Skeletal muscle satellite cell (primary cell): ENCODE measurements around the gene CA5A.
"Not testable (repeated sequence)": the region's sequence is repeated elsewhere in the genome, so short reads cannot be mapped to it uniquely, and the experiment has no call there.

Source experiments
- H3K27me3 ChIP-seq: 2 replicates; pipeline ENCODE4 v1.7.0; 2013; ENCODE audit warnings: low read length; ENCODE audit not compliant: control insufficient read depth, insufficient read depth
- H3K36me3 ChIP-seq: 2 replicates; pipeline ENCODE4 v1.7.0; 2013; ENCODE audit warnings: mild to moderate bottlenecking, control low read depth, low read length; ENCODE audit not compliant: insufficient read depth
- H3K4me1 ChIP-seq: 2 replicates; pipeline ENCODE4 v1.7.0; 2013; ENCODE audit warnings: low read length; ENCODE audit not compliant: control insufficient read depth, insufficient read depth
- H3K4me2 ChIP-seq: 2 replicates; pipeline ENCODE4 v1.7.0; 2013; ENCODE audit warnings: mild to moderate bottlenecking, low read length
- H3K4me3 ChIP-seq: 2 replicates; pipeline ENCODE4 v1.7.0; 2013; ENCODE audit warnings: low read length
- H3K9ac ChIP-seq: 2 replicates; pipeline ENCODE4 v1.7.0; 2013; ENCODE audit warnings: mild to moderate bottlenecking, low read depth, low read length, moderate library complexity
- H3K9me3 ChIP-seq: replicated peaks from 2 replicates; pipeline ENCODE4 v1.7.0; 2013; ENCODE audit warnings: mild to moderate bottlenecking, control low read depth, low read length

CA5A gene

DNA sequence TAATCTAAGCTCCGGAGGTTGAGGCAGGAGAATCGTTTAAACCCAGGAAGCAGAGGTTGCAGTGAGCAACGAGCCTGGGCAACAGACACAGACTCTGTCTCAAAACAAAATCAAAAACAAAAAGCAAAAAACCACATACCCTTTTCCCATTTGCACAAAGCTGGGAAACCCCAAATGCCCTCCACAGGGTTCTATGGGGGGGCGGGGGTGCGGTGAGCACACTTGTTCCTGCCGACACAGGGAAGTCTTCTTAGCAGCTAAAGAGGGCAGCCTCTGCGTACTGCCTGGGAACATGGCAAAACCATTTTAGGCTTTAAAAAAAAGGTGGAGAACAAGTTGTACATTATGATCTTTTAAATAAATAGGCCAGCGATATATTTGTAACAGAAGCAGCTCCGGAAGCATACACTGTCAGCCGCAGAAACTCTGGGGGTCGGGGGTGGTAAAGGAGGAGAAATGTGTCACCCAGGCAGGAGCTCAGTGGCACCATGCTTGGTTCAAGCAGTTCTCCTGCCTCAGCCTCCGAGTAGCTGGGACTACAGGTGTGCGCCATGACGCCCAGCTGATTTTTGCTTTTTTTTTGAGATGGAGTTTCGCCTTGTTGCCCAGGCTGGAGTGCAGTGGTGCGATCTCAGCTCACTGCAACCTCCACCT, 70.3 kb downstream of the CA5A start:
- H3K4me3 ChIP-seq, H3K36me3 ChIP-seq, H3K9ac ChIP-seq, H3K9me3 ChIP-seq, H3K27me3 ChIP-seq, H3K4me2 ChIP-seq: not testable (repeated sequence)
- peaks cover 62% of the 10 kb centered on the region for H3K4me1 ChIP-seq

DNA sequence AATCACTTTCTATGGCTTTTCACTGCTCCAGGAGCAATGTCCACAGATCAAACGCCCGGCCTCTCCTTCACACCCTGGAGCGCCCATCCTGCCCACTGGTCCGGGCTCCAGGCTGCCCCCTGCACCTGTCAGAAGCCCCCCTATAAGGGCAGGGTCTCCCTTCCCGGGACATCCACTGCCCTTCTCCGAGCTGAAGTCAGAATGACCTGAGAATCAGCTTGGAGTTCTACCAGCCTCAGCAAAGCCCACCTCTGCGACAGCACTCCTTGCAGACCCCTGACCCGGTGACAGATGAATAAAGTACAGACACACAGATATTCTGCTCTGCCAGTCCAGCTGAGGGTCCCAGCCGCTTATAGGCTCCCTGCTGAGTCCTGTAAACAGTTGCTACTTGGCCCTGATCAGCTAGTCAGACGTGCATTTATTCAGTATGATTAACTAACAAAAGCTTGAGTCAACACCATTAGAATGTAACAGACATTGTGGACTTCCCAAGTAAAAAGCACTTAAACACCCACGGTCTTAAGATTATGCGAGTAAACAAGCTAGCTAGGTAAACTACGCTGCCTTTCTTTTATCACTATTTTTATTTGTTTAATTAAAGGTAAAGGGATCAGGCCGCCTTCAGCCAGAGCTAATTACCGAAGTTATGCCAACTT, 71.9 kb downstream of the CA5A start:
- Histone ChIP-seq H3K9ac (peak overlapping the region; percentile 37), H3K4me3 (no peak overlapping the region)

DNA sequence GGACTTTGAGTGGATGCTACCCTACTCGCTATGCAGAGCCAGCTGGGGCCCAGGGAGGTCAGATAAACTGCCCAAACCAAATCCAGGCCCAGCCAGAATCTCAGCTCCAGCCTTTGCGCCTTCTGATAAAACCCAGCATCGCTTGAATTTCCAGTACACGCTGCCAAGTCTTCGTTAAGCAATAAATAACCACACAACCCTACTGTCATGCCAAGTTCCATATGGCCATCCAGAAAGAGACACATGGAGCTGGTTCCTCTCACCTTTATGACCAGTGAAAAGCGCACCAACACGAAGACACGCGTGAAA, 73.0 kb downstream of the CA5A start:
- H3K27me3 ChIP-seq, H3K9me3 ChIP-seq, H3K9ac ChIP-seq, H3K36me3 ChIP-seq, H3K4me2 ChIP-seq, H3K4me3 ChIP-seq: not testable (repeated sequence)
- H3K4me1 ChIP-seq, result peaks cover 69% of the 10 kb centered on the region

More for the DNA sequence above, 71.9 kb downstream of the CA5A start:
- Histone ChIP-seq H3K4me1 (peaks cover 60% of the 10 kb centered on the region), H3K4me2 (peak overlapping the region; percentile 42), H3K36me3 (peaks cover 4% of the 10 kb centered on the region), H3K27me3 (no peaks in the 10 kb centered on the region), H3K9me3 (no peaks in the 10 kb centered on the region)

DNA sequence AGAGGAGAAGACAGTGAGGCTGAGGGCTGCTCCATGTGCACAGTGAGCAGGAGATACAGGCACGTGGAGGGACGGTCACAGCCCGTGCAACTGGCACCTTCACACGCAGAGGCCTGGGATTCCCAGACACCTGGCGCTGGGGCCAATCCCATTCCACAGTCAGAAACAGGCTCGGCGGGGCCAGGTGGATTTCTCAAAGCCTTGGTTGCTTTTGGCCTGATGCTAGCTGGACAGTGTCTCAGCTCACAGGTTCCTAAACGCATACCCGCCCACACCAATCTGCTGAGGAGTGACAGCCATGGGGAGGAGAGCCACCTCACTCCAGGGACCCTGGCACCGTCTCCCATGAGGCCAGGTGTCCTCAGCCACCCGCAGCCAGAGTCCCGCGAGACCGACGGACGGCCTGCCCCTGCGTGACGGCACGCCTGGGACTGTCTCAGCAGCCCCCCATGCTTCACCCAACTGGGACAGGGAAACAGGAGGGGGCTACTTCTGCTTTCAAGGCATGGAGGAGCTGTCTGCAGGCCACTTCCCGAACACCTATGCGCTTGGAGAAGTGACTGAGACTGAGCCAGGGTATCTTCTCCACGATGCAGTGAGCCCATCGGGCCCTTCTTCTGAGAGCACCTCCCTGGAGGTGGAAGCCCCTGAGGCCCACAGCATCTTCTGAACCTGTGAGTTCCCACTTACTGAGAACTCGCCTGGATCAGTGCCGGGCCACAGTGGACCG, 73.6 kb downstream of the CA5A start:
- H3K9ac ChIP-seq, H3K4me3 ChIP-seq, H3K36me3 ChIP-seq, H3K27me3 ChIP-seq, H3K4me2 ChIP-seq, H3K9me3 ChIP-seq: not testable (repeated sequence)
- H3K4me1 ChIP-seq, result peaks cover 72% of the 10 kb centered on the region

DNA sequence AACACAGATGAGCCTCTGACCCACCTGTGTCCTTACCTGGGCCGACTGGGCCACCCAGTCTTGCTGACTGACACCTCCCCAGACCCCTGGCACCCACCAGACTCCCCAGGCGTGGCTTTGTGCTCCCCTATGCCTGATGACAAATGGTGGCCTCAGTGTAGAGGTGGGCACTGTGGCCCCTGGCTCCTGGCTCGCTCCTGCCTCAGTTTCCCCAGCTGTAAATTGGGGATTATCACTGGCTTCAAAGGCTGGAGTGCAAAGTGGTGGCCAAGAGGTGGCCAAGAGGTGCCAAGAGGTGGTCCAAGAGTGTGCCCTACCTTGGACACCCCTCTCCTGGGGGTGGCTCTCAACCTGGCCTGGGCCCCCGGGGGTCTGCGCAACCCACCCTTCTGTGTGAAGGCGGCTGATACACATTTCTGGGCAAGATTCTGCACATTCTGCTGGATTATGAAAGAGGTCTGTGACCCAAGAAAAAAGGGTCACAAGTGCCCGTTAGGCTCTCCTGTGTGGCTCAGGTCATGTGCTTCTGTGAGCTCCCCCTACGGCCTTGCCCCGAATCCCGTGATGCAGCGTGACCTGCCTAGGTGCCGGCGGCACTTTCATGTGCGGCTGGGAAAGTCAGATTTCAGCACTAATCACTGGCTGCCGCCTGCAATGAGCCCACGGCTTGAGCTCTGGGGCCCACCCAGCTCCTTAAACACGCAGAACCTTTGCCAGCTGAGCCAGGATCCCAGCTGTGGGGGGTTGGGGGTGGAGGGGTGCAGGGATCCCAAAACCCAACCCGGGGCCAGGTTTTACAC, 74.8 kb downstream of the CA5A start:
- not testable (repeated sequence) for H3K4me2 ChIP-seq, H3K9me3 ChIP-seq, H3K4me3 ChIP-seq, H3K9ac ChIP-seq, H3K36me3 ChIP-seq, H3K27me3 ChIP-seq
- peaks cover 74% of the 10 kb centered on the region for H3K4me1 ChIP-seq

DNA sequence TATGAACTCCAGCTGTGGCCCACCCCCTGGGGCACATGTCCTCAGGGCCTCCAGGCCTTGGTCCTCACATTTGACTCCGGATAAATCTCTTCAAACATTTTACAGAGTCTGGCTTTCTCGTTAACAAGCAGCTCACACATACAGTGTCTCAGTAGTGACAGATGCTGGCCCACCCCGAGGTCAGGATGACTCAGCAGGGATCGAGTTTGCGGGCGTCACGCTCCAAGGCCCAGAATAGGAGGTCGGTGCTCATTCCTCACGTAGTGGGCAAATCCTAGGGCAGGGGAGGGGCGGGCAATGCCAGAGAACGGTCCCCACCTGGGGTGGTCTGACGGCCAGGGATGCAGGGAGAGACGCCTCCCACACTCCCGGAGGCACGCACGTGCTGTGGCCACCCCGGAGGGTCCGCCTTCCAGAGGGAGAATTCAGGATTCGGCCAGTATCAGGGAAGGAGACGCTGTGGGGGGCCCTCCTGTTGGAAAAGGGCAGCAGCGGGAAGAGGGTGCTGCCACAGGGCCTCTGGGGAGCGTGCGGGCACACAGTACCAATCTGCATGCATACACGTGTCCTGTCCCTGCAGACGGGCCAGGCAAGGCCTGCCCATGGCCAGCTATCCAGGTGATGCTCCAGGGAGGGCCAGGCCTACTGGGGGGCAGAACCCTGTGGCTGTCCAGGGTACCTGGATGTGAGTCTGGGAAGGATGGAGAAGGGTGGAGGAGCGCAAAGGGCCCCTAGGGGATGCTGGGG, 75.6 kb downstream of the CA5A start:
- Histone ChIP-seq H3K27me3 (no peaks in the 10 kb centered on the region), H3K4me2 (peak overlapping the region; percentile 72), H3K4me1 (peaks cover 79% of the 10 kb centered on the region), H3K36me3 (peaks cover 4% of the 10 kb centered on the region), H3K4me3 (no peak overlapping the region), H3K9ac (peak overlapping the region; percentile 57), H3K9me3 (no peaks in the 10 kb centered on the region)

DNA sequence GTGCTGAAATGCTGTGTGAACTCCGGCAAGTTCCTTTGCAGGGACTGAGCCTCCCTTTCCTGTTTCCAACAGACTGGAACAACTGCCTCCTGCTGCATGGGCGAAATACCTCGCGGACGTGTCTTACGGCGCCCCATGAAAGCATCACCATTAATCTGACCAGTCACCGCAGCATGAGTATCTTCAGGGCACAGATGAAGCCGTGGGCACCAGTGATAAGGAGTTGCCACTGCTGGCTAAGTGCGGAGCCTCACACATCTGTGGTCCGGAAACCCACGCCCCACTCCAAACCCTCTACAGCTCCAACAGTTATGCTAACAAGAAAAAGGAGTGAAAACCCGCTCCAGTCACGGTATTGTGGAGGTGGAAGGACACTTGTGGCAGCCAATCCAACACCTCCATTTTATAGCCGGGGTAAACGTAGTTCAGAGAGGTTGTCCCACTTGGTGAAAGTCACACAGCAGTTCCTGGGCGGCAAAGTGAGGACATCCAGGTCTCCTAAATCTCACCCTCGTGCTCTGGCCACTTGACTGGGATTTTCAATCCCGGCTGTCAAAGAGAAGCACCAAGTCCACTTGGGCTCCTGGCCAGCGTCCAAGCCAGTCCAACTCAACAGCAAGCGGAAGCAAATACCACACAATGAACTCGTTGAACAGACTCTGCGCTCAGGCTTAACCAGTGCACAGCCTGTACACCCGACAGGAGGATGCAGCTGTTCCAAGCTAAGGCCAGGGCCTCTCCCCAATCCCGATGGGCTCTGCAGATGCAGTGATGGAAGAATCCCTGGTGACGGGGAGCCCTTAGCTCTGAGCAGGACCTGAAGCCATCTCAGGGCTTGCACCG, 78.0 kb downstream of the CA5A start:
- peaks cover 89% of the 10 kb centered on the region for H3K4me1 ChIP-seq
- not testable (repeated sequence) for H3K27me3 ChIP-seq, H3K9me3 ChIP-seq, H3K4me3 ChIP-seq, H3K4me2 ChIP-seq, H3K36me3 ChIP-seq
- H3K9ac ChIP-seq, result peak overlapping the region; percentile 37

DNA sequence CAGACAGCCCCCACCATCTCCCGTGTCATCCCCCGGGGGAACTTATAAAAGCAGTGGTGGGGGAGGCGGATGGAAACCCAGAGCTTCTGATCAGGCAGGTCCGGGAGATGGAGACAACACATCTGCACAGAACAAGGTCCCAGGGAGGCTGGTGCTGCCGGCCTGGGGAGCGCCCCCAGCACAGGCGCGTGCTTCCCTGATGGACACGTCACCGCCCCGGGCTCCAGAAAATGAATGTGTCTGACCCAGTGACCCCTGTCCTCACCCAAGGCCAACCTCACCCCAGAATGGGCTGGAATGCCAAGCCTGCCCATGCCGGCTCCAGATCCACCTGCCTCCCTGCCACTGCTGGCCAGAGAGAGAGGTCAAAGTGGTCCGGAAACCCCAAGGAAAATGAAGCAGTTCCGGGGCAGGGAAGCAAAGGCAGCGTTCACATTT, 79.5 kb downstream of the CA5A start:
- H3K4me2 ChIP-seq, result peak overlapping the region; percentile 70
- H3K27me3 ChIP-seq, result no peaks in the 10 kb centered on the region
- no peaks in the 10 kb centered on the region for H3K36me3 ChIP-seq
- H3K9me3 ChIP-seq, result no peaks in the 10 kb centered on the region
- H3K4me1 ChIP-seq, result peaks cover 97% of the 10 kb centered on the region
- H3K4me3 ChIP-seq, result peak overlapping the region; percentile 12
- H3K9ac ChIP-seq, result peak overlapping the region; percentile 66

DNA sequence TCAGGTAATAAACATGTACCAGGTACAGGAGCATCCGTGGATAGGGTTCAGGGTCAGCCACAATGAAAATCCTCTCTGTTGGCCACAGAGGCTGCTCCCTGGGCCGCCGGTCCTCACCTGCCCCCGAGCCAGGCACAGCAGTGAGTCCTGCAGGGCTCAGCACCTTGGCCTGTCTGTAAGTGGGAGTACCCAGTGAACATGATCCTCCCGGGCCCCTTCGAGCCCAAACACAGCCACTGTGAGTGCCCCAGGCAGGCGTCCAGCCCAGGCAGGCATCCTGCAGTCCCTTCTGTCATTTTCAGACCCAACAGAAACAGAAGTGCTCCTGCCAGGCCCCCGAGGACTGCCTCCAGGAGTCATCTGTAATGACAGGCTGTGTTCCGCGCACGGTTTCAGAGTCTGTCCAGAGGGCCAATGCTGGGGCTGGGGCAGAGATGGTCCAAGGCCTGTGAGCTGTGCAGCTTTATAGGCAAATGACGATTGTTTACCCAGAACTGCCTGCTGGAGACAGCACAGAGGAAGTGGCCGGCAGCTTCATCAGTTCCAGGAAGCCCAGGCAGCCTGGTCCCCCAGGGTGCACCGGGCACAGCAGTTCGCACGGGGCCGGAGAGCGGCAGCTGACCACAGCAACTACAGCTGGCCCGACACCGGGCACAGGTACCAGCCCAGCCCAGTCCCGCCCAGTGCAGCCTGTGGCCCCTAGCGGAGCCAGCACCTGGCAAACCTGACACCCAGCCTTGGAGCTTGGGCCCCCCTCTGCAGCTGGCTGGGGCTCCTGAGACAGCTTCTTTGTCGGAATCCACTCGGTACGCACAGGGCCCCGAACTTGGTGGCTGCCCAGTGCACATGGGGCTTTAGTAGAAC, 80.2 kb downstream of the CA5A start:
- Histone ChIP-seq H3K4me2 (peak overlapping the region; percentile 70), H3K9me3 (no peaks in the 10 kb centered on the region), H3K36me3 (peaks cover 6% of the 10 kb centered on the region), H3K4me3 (peak overlapping the region; percentile 12), H3K27me3 (no peaks in the 10 kb centered on the region), H3K4me1 (peaks cover 95% of the 10 kb centered on the region), H3K9ac (peak overlapping the region; percentile 66)
